GM15510 (cell line): ENCODE measurements around the gene CCL5.

ENCODE experiments used
- POLR2A ChIP-seq: IDR thresholded peaks from 3 replicates; pipeline ENCODE4 v1.6.1; 2011; ENCODE audit warnings: borderline replicate concordance; ENCODE audit not compliant: insufficient read length; ENCODE audit errors: extremely low read depth

Gene CCL5

DNA sequence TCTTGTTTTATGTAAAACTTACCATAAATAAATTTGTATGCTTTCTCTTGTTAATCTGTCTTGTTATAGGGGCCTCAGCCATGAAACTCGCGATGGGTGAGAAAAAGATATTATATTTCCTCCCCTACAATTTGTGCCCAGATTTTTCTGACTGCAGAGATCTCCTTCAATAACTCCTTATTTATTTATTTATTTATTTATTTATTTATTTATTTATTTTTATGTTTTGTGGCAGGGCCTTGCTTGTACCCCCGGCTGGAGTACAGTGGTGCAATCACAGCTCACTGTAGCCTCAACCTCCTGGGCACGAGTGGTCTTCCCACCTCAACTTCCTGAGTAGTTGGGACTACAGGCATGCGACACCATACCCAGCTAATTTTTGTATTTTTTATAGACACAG lies 23.3 kb upstream of the CCL5 start:
- TF ChIP-seq POLR2A = no peak

DNA sequence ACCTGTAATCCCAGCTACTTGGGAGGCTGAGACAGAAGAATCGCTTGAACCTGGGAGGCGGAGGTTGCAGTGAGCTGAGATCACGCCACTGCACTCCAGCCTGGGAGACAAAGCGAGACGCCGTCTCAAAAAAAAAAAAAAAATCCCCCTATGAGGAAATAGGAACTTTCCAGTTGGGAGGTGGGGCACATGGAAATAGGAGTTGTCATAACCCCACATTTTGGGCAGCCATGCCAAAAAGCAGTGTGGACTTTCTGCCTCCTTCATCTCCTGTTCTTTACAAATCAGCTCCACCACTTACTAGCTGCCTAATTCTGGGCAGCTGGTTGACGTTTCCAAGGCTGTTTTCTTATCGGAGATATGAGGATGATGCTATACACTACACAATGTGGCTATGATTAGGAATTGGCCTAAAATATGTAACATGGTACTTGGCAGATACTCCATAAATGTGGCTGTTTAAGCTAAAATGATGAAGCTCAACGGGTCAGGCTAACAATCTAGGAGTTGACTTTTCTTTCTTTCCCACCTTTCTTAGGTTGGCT lies 21.5 kb upstream of the CCL5 start:
- TF ChIP-seq POLR2A = no peak

DNA sequence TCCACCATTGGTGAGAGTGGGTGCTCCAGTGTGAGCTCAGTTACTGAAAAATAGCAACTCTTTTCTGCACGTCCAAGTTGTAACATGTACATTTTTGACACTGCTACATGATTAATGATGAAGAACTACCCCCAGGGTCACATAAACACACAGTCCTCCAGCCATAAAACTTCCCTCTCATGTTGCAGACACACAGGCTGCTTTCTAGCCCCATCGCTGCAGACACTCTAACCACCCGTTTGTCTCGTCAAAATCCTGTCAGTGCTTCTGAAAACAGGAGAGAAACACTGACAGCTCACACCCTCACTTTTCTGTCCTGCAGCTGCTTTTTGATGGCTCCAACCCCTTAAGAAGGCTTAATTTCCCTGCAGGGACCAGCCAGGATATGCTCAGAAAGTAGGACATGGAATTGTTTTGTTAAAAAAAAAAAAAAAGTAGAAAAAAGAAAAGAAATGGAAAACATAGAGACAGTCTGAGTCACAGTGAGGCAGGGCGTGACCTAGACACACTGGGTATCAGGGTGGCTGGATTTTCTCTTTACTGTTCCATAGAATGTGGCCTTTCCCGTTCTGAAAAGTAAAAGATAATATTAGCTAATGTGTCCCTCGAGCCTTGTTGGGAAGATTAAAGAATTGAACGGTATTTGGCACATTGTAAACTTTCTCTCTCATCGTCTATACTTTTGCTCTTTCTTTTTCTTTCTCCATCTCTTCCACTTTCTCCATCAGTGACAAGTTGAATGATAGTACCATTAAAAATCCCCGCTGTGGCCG lies 20.7 kb upstream of the CCL5 start:
- TF ChIP-seq POLR2A = no peak

GRCh38 chr17:35900280-35900679 lies 20.1 kb upstream of the CCL5 start:
- no peak for TF ChIP-seq POLR2A

DNA sequence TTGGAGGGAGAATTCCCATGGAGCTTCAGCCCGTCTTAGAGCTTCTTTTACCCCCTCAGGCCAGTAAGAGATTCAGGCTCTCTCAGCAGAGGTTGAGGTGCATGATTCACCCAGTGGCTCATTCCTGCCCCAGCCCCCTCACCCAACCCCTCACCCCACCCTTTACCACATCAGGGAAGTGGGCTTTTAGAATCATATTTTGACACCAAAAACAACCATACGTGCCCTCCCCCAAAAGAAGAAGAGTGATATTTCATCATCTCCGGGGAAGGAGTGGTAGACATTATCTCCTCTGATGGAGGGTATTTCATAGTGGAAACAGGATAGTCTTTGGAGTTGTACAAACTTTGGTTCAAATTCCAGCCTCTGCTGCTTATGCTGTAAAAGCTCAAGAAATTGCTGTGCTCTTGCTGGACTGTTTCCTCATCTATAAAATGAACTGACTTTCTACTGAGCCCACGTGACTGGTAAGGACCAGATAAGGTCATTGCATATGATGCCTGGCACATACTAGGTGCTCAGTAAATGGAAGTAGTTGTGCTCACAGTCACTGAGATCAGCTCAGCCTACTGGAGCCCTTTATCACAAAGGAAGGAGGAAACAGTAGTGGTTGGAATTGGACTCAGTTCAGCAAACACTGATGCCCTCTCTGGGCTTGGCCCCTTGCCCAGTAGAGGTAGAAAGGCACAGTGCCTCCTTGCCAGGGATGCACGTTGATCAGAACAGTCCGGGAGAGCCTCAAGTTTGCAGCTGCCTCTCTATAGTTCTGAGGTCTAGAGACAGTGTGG lies 18.3 kb upstream of the CCL5 start:
- TF ChIP-seq POLR2A = no peak

DNA sequence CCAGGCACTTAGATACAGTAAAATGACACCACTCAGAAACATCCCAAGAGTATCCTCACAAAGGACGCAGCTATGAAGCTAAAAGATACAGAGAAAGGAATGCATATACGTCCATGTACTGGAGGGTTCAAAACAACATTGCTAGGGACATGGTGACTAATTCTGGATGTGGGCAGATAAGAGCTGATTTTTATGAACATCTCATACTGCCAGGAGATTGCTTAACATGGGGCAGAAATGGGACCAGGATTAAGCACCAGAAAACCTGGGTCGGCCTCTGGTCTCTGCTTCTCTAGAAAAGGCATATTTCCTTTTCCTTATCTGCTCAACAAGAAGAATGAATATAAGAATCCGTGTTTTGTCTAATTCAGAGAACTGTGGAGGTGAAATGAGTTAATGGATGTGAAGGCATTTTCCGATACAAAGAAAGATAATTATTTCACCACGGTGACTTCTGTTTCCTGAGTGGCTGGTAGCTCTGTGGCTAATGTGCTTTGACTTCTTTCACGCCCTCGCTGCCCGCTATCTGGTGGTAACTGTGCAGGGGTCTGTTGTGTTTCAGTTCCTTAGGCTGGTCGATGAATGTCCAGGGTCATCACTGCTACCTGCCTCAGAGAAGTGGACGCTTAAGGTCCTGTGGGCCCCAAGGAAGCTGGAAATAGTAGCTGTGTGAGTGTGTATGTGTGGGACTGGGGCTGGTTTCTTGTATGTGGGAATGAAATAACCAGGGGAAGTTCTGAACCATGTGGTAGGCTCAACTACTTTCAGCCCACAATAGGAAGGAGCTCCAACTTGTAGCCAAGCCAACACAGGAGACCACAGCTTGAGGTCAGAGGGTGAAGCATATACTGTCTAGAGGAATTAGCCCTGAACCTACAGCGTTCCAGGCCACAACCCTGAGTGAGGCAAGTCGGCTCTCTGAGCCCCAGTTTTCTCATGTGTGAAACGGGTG lies 15.8 kb upstream of the CCL5 start:
- TF ChIP-seq POLR2A = no peak

DNA sequence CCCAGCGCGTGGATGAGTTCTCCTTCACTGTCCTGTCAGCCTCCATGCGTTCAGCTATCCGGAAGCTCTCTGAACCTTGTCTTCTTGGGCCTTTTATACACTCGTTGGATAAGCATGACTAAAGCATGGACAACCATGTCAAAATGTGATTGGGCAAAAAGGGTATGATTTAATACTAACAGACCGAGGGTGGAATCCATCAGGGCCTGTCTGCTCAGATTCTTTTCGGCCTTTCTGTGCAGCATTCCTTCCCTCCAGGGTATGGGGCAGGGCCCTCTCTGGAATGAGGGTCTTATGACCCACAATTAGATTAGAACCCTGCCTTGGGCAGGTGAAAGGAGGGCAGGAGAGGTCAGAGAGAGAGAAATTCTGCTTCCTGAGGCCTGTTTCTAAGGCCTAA lies 14.0 kb upstream of the CCL5 start:
- TF ChIP-seq POLR2A = no peak

DNA sequence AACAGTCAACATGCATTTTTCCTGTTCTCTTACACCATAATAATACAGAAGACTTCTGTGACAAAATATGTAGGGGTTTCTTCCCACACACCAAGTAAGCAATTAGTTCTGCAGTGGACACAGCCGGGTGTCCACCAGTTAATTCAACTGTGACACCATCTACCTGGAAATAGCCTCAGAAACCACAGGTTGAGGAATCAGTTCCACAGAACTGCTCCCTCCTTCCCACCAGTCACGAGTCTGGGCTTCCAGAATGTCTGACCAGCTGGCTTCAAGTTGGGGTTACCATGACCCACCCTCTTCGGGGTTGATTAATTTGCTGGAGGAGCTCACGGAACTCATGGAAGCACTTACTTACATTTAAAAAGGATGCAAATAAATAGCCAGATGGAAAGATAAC lies 13.6 kb upstream of the CCL5 start:
- TF ChIP-seq POLR2A = no peak

GRCh38 chr17:35892091-35893035 lies 12.2 kb upstream of the CCL5 start:
- no peak for TF ChIP-seq POLR2A

GRCh38 chr17:35891269-35891668 lies 11.1 kb upstream of the CCL5 start:
- no peak for TF ChIP-seq POLR2A

DNA sequence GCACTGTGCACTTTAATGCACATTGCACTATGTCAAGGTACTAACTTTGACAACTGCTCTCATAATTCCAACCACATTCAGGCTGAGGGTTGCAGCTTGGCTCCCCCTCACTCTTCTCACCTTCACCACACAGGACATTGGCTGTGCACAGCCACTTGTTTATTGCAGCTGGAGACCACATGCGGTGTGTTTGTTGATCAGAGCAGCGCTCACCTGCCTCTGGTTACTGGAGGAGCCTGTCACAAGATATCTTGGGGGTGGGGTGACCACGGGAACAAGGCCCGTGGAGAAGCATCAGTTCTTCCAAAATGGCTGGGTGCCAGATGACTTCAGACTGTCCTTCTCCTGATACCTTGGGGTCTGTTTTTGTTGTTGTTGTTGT lies 10.6 kb upstream of the CCL5 start:
- TF ChIP-seq POLR2A = no peak

DNA sequence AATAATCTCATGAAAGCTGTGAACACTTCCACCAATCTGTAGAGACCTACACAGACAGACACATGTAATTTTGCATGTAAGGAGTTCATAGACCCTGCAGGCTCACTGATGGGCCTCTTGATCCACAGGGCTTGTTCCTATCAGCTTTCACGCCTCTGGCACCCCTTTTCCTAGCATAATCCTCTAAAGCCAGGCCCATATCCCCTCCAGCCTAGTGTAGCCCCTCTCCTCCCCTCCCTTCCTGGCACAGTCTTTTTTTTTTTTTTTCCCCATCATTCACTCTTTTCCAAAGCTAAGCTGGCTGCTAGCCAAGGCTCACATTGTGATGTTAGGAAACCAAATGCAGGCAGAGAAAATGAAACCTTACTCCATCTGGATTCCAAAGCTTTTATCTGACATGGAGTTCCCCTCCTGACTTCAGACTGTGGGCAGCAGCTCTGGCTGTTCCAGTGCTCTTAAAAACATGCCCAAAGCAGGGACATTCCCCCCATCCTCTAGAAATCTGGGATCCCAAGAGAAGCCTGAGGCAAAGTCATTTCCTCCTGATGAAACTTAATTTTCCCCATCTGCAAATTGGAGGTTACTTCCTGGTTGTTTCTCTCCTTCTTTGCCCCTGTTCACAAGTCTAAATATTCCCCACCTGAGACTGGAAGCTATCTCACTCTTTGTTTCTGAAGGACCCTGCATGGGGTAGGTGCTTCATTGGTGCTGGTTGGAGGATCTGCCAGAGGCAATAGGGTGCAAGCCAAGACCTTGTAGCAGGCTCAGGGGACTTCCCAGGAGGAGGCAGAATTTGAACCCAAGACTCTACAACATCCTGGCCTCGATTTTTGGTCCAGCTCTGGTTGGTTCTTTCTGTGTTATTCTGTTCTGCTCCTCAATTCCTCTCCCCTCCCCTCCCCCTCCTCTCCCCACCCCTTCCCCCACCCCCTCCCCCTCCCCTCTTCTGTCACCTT lies 9.9 kb upstream of the CCL5 start:
- TF ChIP-seq POLR2A = no peak

DNA sequence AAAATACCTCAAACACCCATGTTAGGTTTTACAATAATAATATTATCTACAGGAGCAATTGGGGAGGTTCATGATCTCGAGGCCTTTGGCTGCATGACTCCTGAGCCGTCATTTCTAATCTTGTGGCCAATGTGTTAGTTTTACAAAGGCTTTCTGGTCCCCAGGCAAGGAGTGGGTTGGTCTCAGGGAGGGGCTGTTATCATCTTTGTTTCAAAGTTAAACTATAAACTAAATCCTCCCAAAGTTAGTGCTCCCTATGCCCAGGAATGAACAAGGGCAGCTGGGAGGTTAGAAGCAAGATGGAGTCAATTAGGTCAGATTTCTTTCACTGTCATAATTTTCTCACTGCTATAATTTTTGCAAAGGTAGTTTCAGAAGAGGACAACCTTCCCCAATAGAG lies 9.1 kb upstream of the CCL5 start:
- no peak for TF ChIP-seq POLR2A
